T-helper 1 cell treated with Interleukin-12 subunit alpha and Interleukin-12 subunit beta and Interleukin-4 antibody, amounts not matched to agents 30 ng/mL and 1 ng/mL, for 36 hours (primary cell): ENCODE data around the gene SH3BGRL3. TPM values are rescaled to one million over a fixed set of nuclear protein-coding genes. Genes with fewer than 3 reads are reported as not detected.

Experiments
- intact Hi-C: fragments of 100-400 bp; cut with micrococcal nuclease; formaldehyde crosslinking; loops from one replicate; pipeline ENCODE4 v1.15.1; 2024
- total RNA-seq: library from RNA; stranded (reverse); gene quantifications from 2 replicates; pipeline ENCODE4 v1.2.3, GENCODE V29; 2022

The SH3BGRL3 gene
- 739 and 749 TPM in 2 replicates for total RNA-seq

- intact Hi-C loops = loop anchor here (1.0 to 10.0 kb wide), 4 partner anchors 27 to 415 kb away; partner anchors contain the start of genes ARID1A and UBXN11
Measured at GRCh38 chr1:26279456-26280332, at the start of gene SH3BGRL3. SH3BGRL3 (plus strand) TSS chr1:26280086; CDS start chr1:26280156, 70 bp downstream.

GRCh38 chr1:26230682-26231081 lies 49.2 kb upstream of the SH3BGRL3 start:
- intact Hi-C loops = loop anchor here (5.0 kb wide), 3 partner anchors 242 to 798 kb away; partner anchors contain the start of genes HMGN2, MACO1 and STMN1

- intact Hi-C loops = loop anchor here (1.0 to 5.0 kb wide), 19 partner anchors 9 to 802 kb away; partner anchors contain the start of genes AUNIP, DHDDS, HMGN2 and MACO1
Measured at GRCh38 chr1:26233903-26234643, 45.8 kb upstream of the SH3BGRL3 start, which contains the start of gene CEP85. CEP85 (plus strand) TSS chr1:26234200; CDS start chr1:26239784, 5,584 bp downstream.

GRCh38 chr1:26234644-26235370 lies 45.1 kb upstream of the SH3BGRL3 start:
- intact Hi-C loops = loop anchor here (1.0 to 5.0 kb wide), 20 partner anchors 10 to 803 kb away; partner anchors contain the start of genes AUNIP, DHDDS, HMGN2 and MACO1

- intact Hi-C loops = loop anchor here (5.0 kb wide), 1 partner anchor 415 kb away; no protein-coding TSS in a partner anchor
Measured at GRCh38 chr1:26237230-26237966, 42.5 kb upstream of the SH3BGRL3 start.

GRCh38 chr1:26239936-26240335 lies 40.0 kb upstream of the SH3BGRL3 start:
- intact Hi-C loops = loop anchor here (5.0 kb wide), 1 partner anchor 418 kb away; no protein-coding TSS in a partner anchor

GRCh38 chr1:26252718-26253117 lies 27.2 kb upstream of the SH3BGRL3 start:
- intact Hi-C loops = no loop called here

GRCh38 chr1:26254404-26254803 lies 25.5 kb upstream of the SH3BGRL3 start:
- intact Hi-C loops = no loop called here

GRCh38 chr1:26257222-26257621 lies 22.7 kb upstream of the SH3BGRL3 start:
- intact Hi-C loops = no loop called here

GRCh38 chr1:26259005-26259404 lies 20.9 kb upstream of the SH3BGRL3 start:
- intact Hi-C loops = no loop called here

GRCh38 chr1:26259578-26259977 lies 20.3 kb upstream of the SH3BGRL3 start:
- intact Hi-C loops = no loop called here

GRCh38 chr1:26263212-26263611 lies 16.7 kb upstream of the SH3BGRL3 start:
- intact Hi-C loops = no loop called here

- intact Hi-C loops = no loop called here
Measured at GRCh38 chr1:26265405-26265804, 14.5 kb upstream of the SH3BGRL3 start.

- intact Hi-C loops = no loop called here
Measured at GRCh38 chr1:26268290-26269197, 11.3 kb upstream of the SH3BGRL3 start.

- intact Hi-C loops = no loop called here
Measured at GRCh38 chr1:26269198-26269550, 10.7 kb upstream of the SH3BGRL3 start.

- intact Hi-C loops = loop anchor here (1.0 to 5.0 kb wide), 5 partner anchors 42 to 148 kb away; partner anchors contain the start of gene CD52
Measured at GRCh38 chr1:26274801-26275425, 5.0 kb upstream of the SH3BGRL3 start.

GRCh38 chr1:26275580-26276431 lies 4.1 kb upstream of the SH3BGRL3 start:
- intact Hi-C loops = loop anchor here (1.0 to 5.0 kb wide), 11 partner anchors 8 to 171 kb away; partner anchors contain the start of genes CD52 and CEP85
